GM12892 (cell line): ENCODE results near the gene METTL23.
"Not testable (repeated sequence)": the region's sequence is repeated elsewhere in the genome, so short reads cannot be mapped to it uniquely, and the experiment has no call there.

ENCODE experiments used
- DNase-seq: peaks from one replicate; pipeline ENCODE4 v3.0.0; 2011; ENCODE audit not compliant: insufficient read length
- FAIRE-seq: peaks from 2 replicates; lab custom pipeline; 2011; peaks lifted over from hg19 to GRCh38; lab: Jason Lieb, UNC
- POLR2A ChIP-seq: IDR thresholded peaks from 2 replicates; pipeline ENCODE4 v1.6.1; 2011; ENCODE audit warnings: low read depth, low read length, control low read depth
- POLR2AphosphoS5 ChIP-seq: IDR thresholded peaks from 2 replicates; pipeline ENCODE4 v1.6.1; 2011; ENCODE audit warnings: low read depth, low read length, control low read depth
- TAF1 ChIP-seq: IDR thresholded peaks from 2 replicates; pipeline ENCODE4 v1.6.1; 2011; ENCODE audit warnings: low read depth, mild to moderate bottlenecking, control low read depth, low read length, borderline replicate concordance

METTL23 gene

DNA sequence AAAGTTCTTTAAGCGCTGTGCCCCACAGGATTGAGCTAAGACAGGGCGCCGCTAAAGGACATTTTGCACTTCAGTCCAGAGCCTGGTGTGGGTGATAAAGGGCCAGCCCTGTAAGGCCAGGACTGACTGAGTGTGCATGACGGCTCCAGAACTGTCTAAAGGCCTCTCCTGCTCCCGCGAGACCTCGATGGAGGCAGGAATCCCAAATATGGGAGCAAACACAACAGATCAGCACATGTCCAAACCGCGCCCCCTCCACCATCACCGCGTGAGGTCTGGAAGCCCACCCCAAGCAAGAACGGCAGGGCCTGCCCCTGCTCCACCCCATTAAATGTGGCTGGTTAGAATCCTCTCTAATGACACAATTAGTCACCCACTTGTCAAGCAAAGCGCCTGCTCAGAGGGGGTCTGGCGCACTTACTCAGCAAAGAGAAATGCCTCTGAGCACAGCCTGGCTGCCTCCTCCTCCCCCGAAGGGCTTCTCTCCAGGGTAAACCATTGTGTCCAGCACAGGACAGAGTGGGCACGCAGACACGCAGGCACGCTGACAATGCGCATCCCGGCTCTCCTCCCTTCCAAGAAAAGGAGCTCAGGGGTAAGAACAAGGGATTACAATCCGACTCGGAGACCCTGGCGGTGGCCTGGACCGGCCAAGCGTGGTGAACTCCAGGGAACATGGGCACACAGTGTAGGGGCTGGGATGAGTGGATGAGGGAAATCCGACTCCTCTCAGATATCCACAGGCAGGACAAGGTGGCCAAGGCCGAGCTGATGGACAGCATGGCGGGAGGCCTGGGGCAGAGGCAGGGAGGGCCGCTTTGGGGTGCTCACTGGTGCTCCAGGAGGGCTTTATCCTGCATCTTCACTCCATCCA lies 17.3 kb upstream of the METTL23 start:
- TF ChIP-seq POLR2A (no peak), POLR2AphosphoS5 (no peak), TAF1 (no peak)
- DNase-seq (no peak), FAIRE-seq (no peak)

DNA sequence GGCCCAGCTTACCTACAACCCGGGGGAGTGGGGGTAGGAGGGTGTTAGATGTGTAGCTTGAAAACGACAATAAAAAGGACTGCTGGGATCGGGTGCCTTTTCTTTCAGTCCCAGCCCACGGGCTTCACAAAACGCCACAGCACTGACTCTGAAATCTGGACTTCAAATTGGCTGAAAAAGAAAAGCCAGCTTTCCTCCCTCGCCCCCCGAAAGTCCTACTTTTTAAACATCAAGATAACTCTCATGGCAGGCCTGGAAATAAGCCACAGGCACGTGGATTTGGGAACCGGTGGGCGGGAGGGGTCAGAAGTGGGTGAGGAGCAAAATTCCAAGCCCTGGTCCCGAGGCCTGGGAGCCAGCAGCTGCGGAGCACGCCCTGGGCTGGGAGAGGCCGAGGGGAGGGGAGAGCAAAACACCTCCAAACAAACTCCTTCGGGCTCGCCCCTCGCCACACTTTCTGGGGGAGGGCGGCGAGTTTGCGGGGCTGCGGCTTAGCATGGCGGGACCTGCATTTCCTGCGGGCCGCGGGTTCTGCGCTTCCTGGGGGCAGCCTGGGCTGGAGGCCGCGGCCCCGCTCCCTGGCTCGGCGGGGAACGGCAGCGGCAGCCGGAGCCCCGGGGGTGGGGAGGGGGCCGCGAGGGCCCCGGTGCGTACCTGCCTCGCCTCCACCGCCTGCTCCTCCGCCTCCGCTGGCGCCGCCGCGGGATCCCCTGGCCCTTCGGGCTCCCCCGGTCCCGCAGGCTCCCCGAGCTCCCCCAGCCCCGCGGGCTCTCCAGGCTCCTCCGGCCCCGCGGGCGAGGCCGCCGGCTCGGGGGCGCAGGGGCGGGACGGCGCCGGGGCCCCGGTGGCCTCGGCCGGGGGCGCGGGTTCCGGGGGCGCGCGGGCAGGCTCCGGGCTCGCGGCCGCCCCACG lies 16.4 kb upstream of the METTL23 start:
- not testable (repeated sequence) for FAIRE-seq, DNase-seq

DNA sequence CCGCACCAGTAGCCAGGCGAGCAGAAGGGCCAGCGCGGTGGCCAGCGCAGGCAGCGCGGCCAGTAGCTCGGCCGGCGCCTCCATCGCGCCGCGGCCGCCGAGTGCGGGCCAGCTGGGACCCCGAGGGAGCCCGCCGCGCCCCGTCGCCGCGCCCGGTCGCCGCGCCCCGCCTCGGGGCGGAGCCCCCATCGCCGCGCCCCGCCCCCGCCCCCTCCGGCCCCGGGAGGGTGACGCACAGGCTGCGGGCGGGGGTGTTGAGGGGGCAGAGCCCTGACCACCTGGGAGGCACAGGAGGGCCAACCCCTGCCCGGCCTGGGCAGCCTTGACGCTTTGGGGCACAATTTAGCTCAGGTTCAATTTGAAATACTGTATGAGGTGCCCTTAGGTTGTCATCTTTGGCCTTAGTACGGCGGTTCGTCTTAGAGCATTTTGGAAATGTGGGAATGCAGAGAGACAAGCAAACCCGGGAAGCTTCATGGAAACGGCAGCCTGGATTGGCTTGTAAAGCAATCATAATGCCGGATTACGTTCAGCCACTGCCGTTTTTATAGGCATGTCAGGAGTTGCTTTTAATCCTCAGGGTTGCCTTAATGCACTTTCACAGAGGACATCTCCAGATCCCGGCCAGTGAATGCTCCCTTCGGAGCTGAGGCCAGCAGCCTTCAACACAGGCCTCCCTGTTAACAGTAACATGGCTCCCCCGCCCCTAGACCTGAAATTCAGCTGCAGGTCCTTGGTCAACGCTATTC lies 15.6 kb upstream of the METTL23 start, which contains the start of gene MXRA7:
MXRA7 (minus strand) TSS at position 103 of the 749 bp plus-strand sequence; CDS start at position 84, 19 bp downstream.
- TF ChIP-seq TAF1 (no peak), POLR2A (no peak), POLR2AphosphoS5 (no peak)
- peak; percentile 38 for FAIRE-seq
- peak; percentile 59 for DNase-seq

DNA sequence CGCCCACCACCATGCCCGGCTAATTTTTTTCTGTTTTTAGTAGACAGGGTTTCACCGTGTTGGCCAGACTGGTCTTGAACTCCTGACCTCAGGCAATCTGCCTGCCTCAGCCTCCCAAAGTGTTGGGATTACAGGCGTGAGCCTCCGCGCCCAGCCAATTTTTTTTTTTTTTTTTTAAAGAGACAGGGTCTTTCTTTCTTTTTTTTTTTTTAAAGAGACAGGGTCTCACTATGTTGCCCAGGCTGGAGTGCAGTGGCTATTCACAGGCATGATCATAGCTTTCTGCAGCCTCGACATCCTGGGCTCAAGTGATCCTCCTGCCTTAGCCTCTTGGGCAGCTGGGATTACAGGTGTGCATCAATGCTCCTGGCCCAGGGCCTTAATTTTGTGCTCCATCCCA lies 14.3 kb upstream of the METTL23 start:
- DNase-seq, FAIRE-seq: not testable (repeated sequence)

GRCh38 chr17:76713765-76714164 lies 12.9 kb upstream of the METTL23 start:
- DNase-seq, result no peak
- no peak for FAIRE-seq
- TF ChIP-seq TAF1 (no peak), POLR2A (no peak), POLR2AphosphoS5 (no peak)

- DNase-seq, result no peak
- no peak for FAIRE-seq
- TF ChIP-seq TAF1, result no peak
- no peak for TF ChIP-seq POLR2AphosphoS5
Measured at GRCh38 chr17:76714336-76714735, 12.3 kb upstream of the METTL23 start.

GRCh38 chr17:76714822-76715495 lies 11.7 kb upstream of the METTL23 start:
- TF ChIP-seq POLR2AphosphoS5, result no peak
- no peak for TF ChIP-seq POLR2A
- no peak for TF ChIP-seq TAF1
- DNase-seq (no peak), FAIRE-seq (no peak)

GRCh38 chr17:76715496-76715830 lies 11.2 kb upstream of the METTL23 start:
- TF ChIP-seq POLR2A, result no peak
- TF ChIP-seq TAF1, result no peak
- TF ChIP-seq POLR2AphosphoS5, result no peak
- DNase-seq (no peak), FAIRE-seq (no peak)

GRCh38 chr17:76716146-76716838 lies 10.3 kb upstream of the METTL23 start:
- DNase-seq, result no peak
- FAIRE-seq, result no peak
- TF ChIP-seq TAF1, result no peak
- no peak for TF ChIP-seq POLR2A
- no peak for TF ChIP-seq POLR2AphosphoS5

DNA sequence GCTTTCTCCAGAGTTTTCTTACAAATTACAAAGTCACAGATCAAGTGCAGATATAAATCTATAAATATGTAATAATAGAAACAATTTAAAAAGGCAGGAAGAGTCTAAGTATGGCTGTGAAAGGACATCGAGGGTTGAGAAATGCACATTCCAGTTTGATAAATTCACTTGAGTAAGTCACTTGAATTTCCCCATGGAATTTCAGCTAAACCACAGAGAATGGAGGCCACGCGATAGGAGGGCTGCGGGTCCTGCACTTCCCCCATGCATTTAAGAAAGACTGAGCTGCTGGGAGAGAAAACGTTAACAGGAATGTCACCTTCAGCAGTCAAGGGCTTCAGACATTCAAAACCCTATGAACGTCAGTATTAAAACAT lies 9.8 kb upstream of the METTL23 start:
- TF ChIP-seq TAF1 (no peak), POLR2A (no peak)
- FAIRE-seq (no peak), DNase-seq (no peak)

DNA sequence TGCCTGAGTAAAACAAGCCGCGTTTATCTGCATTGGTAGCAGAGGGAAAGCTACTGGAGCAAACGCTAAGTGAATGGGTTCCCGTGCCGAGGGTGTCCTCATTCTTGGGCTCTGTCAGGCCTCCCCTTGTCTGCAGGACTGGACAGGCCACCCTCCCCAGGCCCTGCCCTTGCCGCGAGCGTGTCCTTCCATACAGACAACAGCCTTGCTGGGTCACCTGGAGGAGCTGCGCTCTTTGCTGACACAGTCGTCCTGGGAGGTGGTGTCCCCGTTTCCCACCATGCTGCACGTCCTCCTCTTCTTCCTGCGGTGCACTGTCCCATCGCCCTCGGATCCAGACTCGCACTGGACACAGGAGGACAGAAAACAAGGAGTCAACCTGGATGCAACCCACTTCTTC lies 8.1 kb upstream of the METTL23 start:
- FAIRE-seq, result no peak
- TF ChIP-seq TAF1 (no peak), POLR2A (no peak), POLR2AphosphoS5 (no peak)
- no peak for DNase-seq
